GM23338 (cell line): Measurements from ENCODE around the gene KRT79.

ENCODE experiments used
- CREB1 ChIP-seq: fragments of 250-450 bp; sonication (Bioruptor Pico); IDR thresholded peaks from 2 replicates; pipeline ENCODE4 v1.5.0; 2020; ENCODE audit warnings: low read depth, mild to moderate bottlenecking, moderate library complexity
- CTCF ChIP-seq, 2 experiments: fragments of 200-600 bp in 1 of 2; sonication (generic) in 1 of 2; conservative IDR thresholded peaks; 2 replicates each; pipeline versions ENCODE4 v1.5.1 to v1.6.1; 2016 to 2017; ENCODE audit warnings: antibody characterized with exemption in 2 of 2, low read depth in 2 of 2, mild to moderate bottlenecking in 2 of 2, moderate library complexity in 1 of 2
- ETS1 ChIP-seq: IDR thresholded peaks from 2 replicates; pipeline ENCODE4 v1.6.1; 2016; ENCODE audit warnings: antibody characterized with exemption
- EZH2 ChIP-seq: fragments of 200-600 bp; sonication (generic); IDR thresholded peaks from one replicate; pipeline ENCODE4 v1.8.0; 2017; ENCODE audit warnings: antibody characterized with exemption, mild to moderate bottlenecking, low read depth; ENCODE audit not compliant: unreplicated experiment
- EZH2phosphoT487 ChIP-seq: fragments of 200-600 bp; sonication (generic); IDR thresholded peaks from one replicate; pipeline ENCODE4 v1.8.1; 2018; ENCODE audit warnings: antibody characterized with exemption; ENCODE audit not compliant: unreplicated experiment
- JUNB ChIP-seq: IDR thresholded peaks from one replicate; pipeline ENCODE4 v1.6.1; 2016; ENCODE audit warnings: antibody characterized with exemption; ENCODE audit not compliant: unreplicated experiment
- NANOG ChIP-seq: IDR thresholded peaks from 2 replicates; pipeline ENCODE4 v1.6.1; 2016; ENCODE audit warnings: antibody characterized with exemption, borderline replicate concordance
- POLR2AphosphoS5 ChIP-seq: IDR thresholded peaks from 2 replicates; pipeline ENCODE4 v1.6.1; 2016; ENCODE audit warnings: antibody characterized with exemption, low read depth
- REST ChIP-seq: IDR thresholded peaks from one replicate; pipeline ENCODE4 v1.6.1; 2018; ENCODE audit warnings: antibody characterized with exemption; ENCODE audit not compliant: unreplicated experiment
- STAT1 ChIP-seq: IDR thresholded peaks from one replicate; pipeline ENCODE4 v1.6.1; 2016; ENCODE audit warnings: antibody characterized with exemption; ENCODE audit not compliant: unreplicated experiment
- ZNF114 ChIP-seq: fragments of 250-450 bp; sonication (Bioruptor Pico); IDR thresholded peaks from 2 replicates; pipeline ENCODE4 v1.5.0; 2020; ENCODE audit warnings: mild to moderate bottlenecking, moderate library complexity
- ZNF331 ChIP-seq: fragments of 250-450 bp; sonication (Bioruptor Pico); IDR thresholded peaks from 2 replicates; pipeline ENCODE4 v1.5.0; 2020; ENCODE audit warnings: low read depth, mild to moderate bottlenecking, moderate library complexity
- ZNF462 ChIP-seq: fragments of 250-450 bp; sonication (Bioruptor Pico); IDR thresholded peaks from 2 replicates; pipeline ENCODE4 v1.5.0; 2020; ENCODE audit warnings: mild to moderate bottlenecking, moderate library complexity

GRCh38 chr12:52831251-52831650 is 2.9 kb downstream of the KRT79 start:
- TF ChIP-seq CTCF (conservative IDR thresholded peaks at IDR 0.05; ENCODE audit: low read depth in 2 of 2), result no peak
- no peak for TF ChIP-seq ZNF331 (CRISPR knock-in tag)
- no peak for TF ChIP-seq EZH2phosphoT487
- no peak for TF ChIP-seq EZH2
- TF ChIP-seq REST, result no peak
- TF ChIP-seq POLR2AphosphoS5, result no peak
- TF ChIP-seq CREB1, result no peak
- no peak for TF ChIP-seq JUNB
- TF ChIP-seq ETS1, result no peak
- no peak for TF ChIP-seq ZNF462 (CRISPR knock-in tag)
- TF ChIP-seq ZNF114 (CRISPR knock-in tag), result no peak
- no peak for TF ChIP-seq NANOG
- no peak for TF ChIP-seq STAT1
